H1 (cell line): ENCODE data around the gene UQCC5. TPM values are rescaled to one million over a fixed set of nuclear protein-coding genes. Genes with fewer than 3 reads are reported as not detected.

Source experiments
- CTCF ChIA-PET: fragments of 300-600 bp; sonication (Branson Sonifier 250); formaldehyde crosslinking; loops from one replicate; lab custom pipeline; 2021; ENCODE audit not compliant: partially characterized antibody; lab: Charles Lee
- POLR2A ChIA-PET: fragments of 300-600 bp; sonication (Branson Sonifier 250); formaldehyde crosslinking; loops from one replicate; lab custom pipeline; 2021; ENCODE audit warnings: inconsistent platforms; ENCODE audit not compliant: partially characterized antibody; lab: Charles Lee
- DNase-seq, 2 experiments: peaks; one replicate each; pipeline versions ENCODE4 v3.0.0 to v3.0.0-alpha.2; 2010 to 2022; ENCODE audit warnings: low spot score in 2 of 2, low read depth in 1 of 2, mixed read lengths in 1 of 2
- FAIRE-seq: peaks from 2 replicates; lab custom pipeline; 2011; peaks lifted over from hg19 to GRCh38; lab: Jason Lieb, UNC
- H2AFZ ChIP-seq: 2 replicates; pipeline ENCODE4 v1.8.1; 2012; ENCODE audit warnings: low read length, inconsistent platforms
- H2AK5ac ChIP-seq: 2 replicates; pipeline ENCODE4 v1.6.1; 2013; ENCODE audit warnings: low read depth, low read length
- H2BK120ac ChIP-seq: replicated peaks from 2 replicates; pipeline ENCODE3; 2013; ENCODE audit warnings: low read depth, low read length, inconsistent platforms
- H2BK12ac ChIP-seq: 2 replicates; pipeline ENCODE4 v1.6.1; 2013; ENCODE audit warnings: low read depth, low read length
- H2BK15ac ChIP-seq: 2 replicates; pipeline ENCODE4 v1.6.1; 2013; ENCODE audit warnings: low read length
- H2BK20ac ChIP-seq: 2 replicates; pipeline ENCODE4 v1.6.1; 2013; ENCODE audit warnings: low read length
- H2BK5ac ChIP-seq: 2 replicates; pipeline ENCODE4 v1.6.1; 2013; ENCODE audit warnings: low read depth, low read length
- H3K14ac ChIP-seq: 2 replicates; pipeline ENCODE4 v1.6.1; 2013; ENCODE audit warnings: inconsistent platforms; ENCODE audit not compliant: insufficient read length
- H3K18ac ChIP-seq: 2 replicates; pipeline ENCODE4 v1.6.1; 2013; ENCODE audit warnings: low read length; ENCODE audit errors: extremely low read depth
- H3K23ac ChIP-seq: 2 replicates; pipeline ENCODE4 v1.6.1; 2013; ENCODE audit warnings: inconsistent platforms; ENCODE audit not compliant: insufficient read length
- H3K23me2 ChIP-seq: 2 replicates; pipeline ENCODE4 v1.6.1; 2013; ENCODE audit warnings: low read depth, low read length
- H3K27ac ChIP-seq: 2 replicates; pipeline ENCODE4 v1.6.1; 2011; ENCODE audit warnings: low read depth, low read length, inconsistent platforms
- H3K27me3 ChIP-seq, 4 experiments: replicated peaks in 1 of 4; 1 replicate in 1 of 4; 2 replicates in 3 of 4; pipeline versions ENCODE4 v1.6.1 to v1.8.1; 2011 to 2013; ENCODE audit warnings: low read length in 3 of 4, mild to moderate bottlenecking in 3 of 4, inconsistent platforms in 2 of 4, mixed read lengths in 2 of 4, moderate library complexity in 1 of 4; ENCODE audit not compliant: control insufficient read depth in 3 of 4, insufficient read depth in 3 of 4; ENCODE audit errors: extremely low read depth in 1 of 4
- H3K36me3 ChIP-seq, 4 experiments: 2 replicates each; pipeline versions ENCODE4 v1.6.1 to v1.8.1; 2011 to 2013; ENCODE audit warnings: mild to moderate bottlenecking in 4 of 4, low read length in 3 of 4, moderate library complexity in 2 of 4, control low read depth in 1 of 4, inconsistent platforms in 1 of 4; ENCODE audit not compliant: insufficient read depth in 4 of 4, control insufficient read depth in 2 of 4
- H3K4ac ChIP-seq: replicated peaks from 2 replicates; pipeline ENCODE3; 2013; ENCODE audit warnings: low read length, low read depth, mixed read lengths, inconsistent platforms; ENCODE audit not compliant: insufficient read length
- H3K4me1 ChIP-seq, 4 experiments: replicated peaks in 1 of 4; 1 replicate in 1 of 4; 2 replicates in 3 of 4; pipeline versions ENCODE4 v1.6.1 to v1.8.1; 2011 to 2013; ENCODE audit warnings: low read length in 3 of 4, inconsistent platforms in 2 of 4, mixed read lengths in 1 of 4; ENCODE audit not compliant: insufficient read depth in 4 of 4, control insufficient read depth in 3 of 4
- H3K4me2 ChIP-seq, 2 experiments: 2 replicates each; pipeline versions ENCODE4 v1.6.1 to v1.8.1; 2011 to 2013; ENCODE audit warnings: low read depth in 2 of 2, low read length in 2 of 2, control low read depth in 1 of 2, inconsistent platforms in 1 of 2, mild to moderate bottlenecking in 1 of 2; ENCODE audit not compliant: insufficient read depth in 1 of 2
- H3K4me3 ChIP-seq, 4 experiments: fragments of 200-600, 300-600 bp in 1 of 4; sonication (generic), shearing (Covaris generic), sonication (Bioruptor Twin) in 1 of 4; 2 replicates each; pipeline versions ENCODE4 v1.5.1 to v1.8.1; 2011 to 2016; ENCODE audit warnings: low read length in 4 of 4, low read depth in 3 of 4, control low read depth in 2 of 4, inconsistent platforms in 2 of 4, mild to moderate bottlenecking in 2 of 4, mixed read lengths in 1 of 4, moderate library complexity in 1 of 4; ENCODE audit not compliant: insufficient read depth in 2 of 4; ENCODE audit errors: extremely low read depth in 1 of 4
- H3K56ac ChIP-seq: replicated peaks from 2 replicates; pipeline ENCODE3; 2013; ENCODE audit warnings: low read depth, mild to moderate bottlenecking, mixed read lengths, low read length, inconsistent platforms; ENCODE audit not compliant: insufficient read length
- H3K79me1 ChIP-seq: 2 replicates; pipeline ENCODE4 v1.6.1; 2013; ENCODE audit warnings: low read depth, low read length, control low read depth
- H3K79me2 ChIP-seq, 2 experiments: 2 replicates each; pipeline versions ENCODE4 v1.6.1 to v1.8.1; 2012 to 2013; ENCODE audit warnings: low read length in 2 of 2, mild to moderate bottlenecking in 2 of 2, inconsistent platforms in 1 of 2; ENCODE audit not compliant: insufficient read depth in 2 of 2, control insufficient read depth in 1 of 2
- H3K9ac ChIP-seq, 4 experiments: replicated peaks in 1 of 4; 1 replicate in 1 of 4; 2 replicates in 3 of 4; pipeline versions ENCODE4 v1.6.1 to v1.8.1; 2011 to 2013; ENCODE audit warnings: low read depth in 3 of 4, low read length in 3 of 4, control low read depth in 2 of 4, mild to moderate bottlenecking in 2 of 4, moderate library complexity in 2 of 4, inconsistent platforms in 1 of 4; ENCODE audit errors: extremely low read depth in 1 of 4
- H3K9me3 ChIP-seq, 2 experiments: 2 replicates each; pipeline versions ENCODE4 v1.6.1 to v1.8.1; 2012 to 2013; ENCODE audit warnings: mild to moderate bottlenecking in 2 of 2, moderate library complexity in 2 of 2, control low read depth in 1 of 2, inconsistent platforms in 1 of 2, low read depth in 1 of 2, low read length in 1 of 2, mixed read lengths in 1 of 2; ENCODE audit not compliant: insufficient read depth in 2 of 2
- H4K20me1 ChIP-seq, 2 experiments: replicated peaks in 1 of 2; 2 replicates each; pipeline versions ENCODE3 to v1.8.1; 2011 to 2013; ENCODE audit warnings: inconsistent platforms in 2 of 2, low read length in 2 of 2, mild to moderate bottlenecking in 1 of 2; ENCODE audit not compliant: insufficient read depth in 2 of 2, control insufficient read depth in 1 of 2
- H4K5ac ChIP-seq: 2 replicates; pipeline ENCODE4 v1.6.1; 2013; ENCODE audit warnings: low read length, low read depth, mixed read lengths, inconsistent platforms; ENCODE audit not compliant: insufficient read length
- H4K8ac ChIP-seq: 2 replicates; pipeline ENCODE4 v1.8.0; 2013; ENCODE audit warnings: mild to moderate bottlenecking, moderate library complexity, low read length, inconsistent platforms; ENCODE audit not compliant: insufficient read depth; ENCODE audit errors: extremely low read depth
- H4K91ac ChIP-seq: replicated peaks from 2 replicates; pipeline ENCODE3; 2013; ENCODE audit warnings: low read length, mixed read lengths, inconsistent platforms; ENCODE audit not compliant: insufficient read length
- CREB1 ChIP-seq: IDR thresholded peaks from 2 replicates; pipeline ENCODE4 v1.6.1; 2012; ENCODE audit warnings: inconsistent platforms
- HDAC2 ChIP-seq, 2 experiments: fragments of 300-600 bp in 1 of 2; sonication (generic) in 1 of 2; IDR thresholded peaks; 2 replicates each; pipeline ENCODE4 v1.6.1; 2011 to 2012; ENCODE audit warnings: low read depth in 2 of 2, low read length in 2 of 2, mild to moderate bottlenecking in 2 of 2, moderate library complexity in 2 of 2, borderline replicate concordance in 1 of 2, inconsistent platforms in 1 of 2
- POLR2A ChIP-seq, 2 experiments: IDR thresholded peaks; 1 replicate in 1 of 2; 2 replicates in 1 of 2; pipeline ENCODE4 v1.6.1; 2011; ENCODE audit warnings: low read depth in 2 of 2, low read length in 2 of 2, mild to moderate bottlenecking in 2 of 2; ENCODE audit errors: control extremely low read depth in 1 of 2
- POLR2AphosphoS5 ChIP-seq: IDR thresholded peaks from 2 replicates; pipeline ENCODE4 v1.6.1; 2011; ENCODE audit warnings: low read depth, low read length
- SIRT6 ChIP-seq: IDR thresholded peaks from one replicate; pipeline ENCODE4 v1.7.1; 2012; ENCODE audit warnings: low read length, inconsistent platforms
- WGBS, 2 experiments: shearing (Covaris generic) in 1 of 2; methylation state at CpG; one replicate each; pipeline versions ENCODE4 v1.1.6 to v1.1.7; 2013 to 2015; ENCODE audit warnings: low lambda C conversion rate in 2 of 2, mixed read lengths in 2 of 2, inconsistent platforms in 1 of 2, low coverage in 1 of 2, missing lambda C conversion rate in 1 of 2; ENCODE audit not compliant: insufficient replicate concordance in 2 of 2, insufficient coverage in 1 of 2, insufficient read length in 1 of 2; ENCODE audit errors: extremely low coverage in 1 of 2, missing lambda C conversion rate in 1 of 2; 5-methylcytosine and 5-hydroxymethylcytosine counted together
- polyA plus RNA-seq, 7 experiments: library from polyadenylated mRNA; depleted of rRNA in 3 of 7; stranded (reverse) in 5 of 7; unstranded in 2 of 7; fragments of >200 nt in 5 of 7; fragments of 200-250 nt in 2 of 7; gene quantifications; 1 replicate in 5 of 7; 2 replicates in 1 of 7; 4 replicates in 1 of 7; pipeline versions ENCODE4 v1.2.1 to v1.2.3, GENCODE V29; 2011 to 2013; ENCODE audit warnings: missing spikeins in 2 of 7, mixed read lengths in 2 of 7
- total RNA-seq: library from RNA; stranded (reverse); fragmentation: NEBNext Ultra II Directional; extraction: Animal tissue kit (Norgen Biotek cat#: 25700); gene quantifications from 2 replicates; pipeline ENCODE4 v1.2.1, GENCODE V29; 2021
- TF ChIP-seq, protein P1 (sequence below): IDR thresholded peaks from 2 replicates; pipeline ENCODE4 v1.6.1; 2012; ENCODE audit warnings: inconsistent platforms

The UQCC5 gene
- total and polyA plus RNA-seq, 2 of the 8 experiments (the other 6 are each of a cell fraction or from before 2014, with no cell fraction given) = 35.0 to 37.7 TPM

DNA sequence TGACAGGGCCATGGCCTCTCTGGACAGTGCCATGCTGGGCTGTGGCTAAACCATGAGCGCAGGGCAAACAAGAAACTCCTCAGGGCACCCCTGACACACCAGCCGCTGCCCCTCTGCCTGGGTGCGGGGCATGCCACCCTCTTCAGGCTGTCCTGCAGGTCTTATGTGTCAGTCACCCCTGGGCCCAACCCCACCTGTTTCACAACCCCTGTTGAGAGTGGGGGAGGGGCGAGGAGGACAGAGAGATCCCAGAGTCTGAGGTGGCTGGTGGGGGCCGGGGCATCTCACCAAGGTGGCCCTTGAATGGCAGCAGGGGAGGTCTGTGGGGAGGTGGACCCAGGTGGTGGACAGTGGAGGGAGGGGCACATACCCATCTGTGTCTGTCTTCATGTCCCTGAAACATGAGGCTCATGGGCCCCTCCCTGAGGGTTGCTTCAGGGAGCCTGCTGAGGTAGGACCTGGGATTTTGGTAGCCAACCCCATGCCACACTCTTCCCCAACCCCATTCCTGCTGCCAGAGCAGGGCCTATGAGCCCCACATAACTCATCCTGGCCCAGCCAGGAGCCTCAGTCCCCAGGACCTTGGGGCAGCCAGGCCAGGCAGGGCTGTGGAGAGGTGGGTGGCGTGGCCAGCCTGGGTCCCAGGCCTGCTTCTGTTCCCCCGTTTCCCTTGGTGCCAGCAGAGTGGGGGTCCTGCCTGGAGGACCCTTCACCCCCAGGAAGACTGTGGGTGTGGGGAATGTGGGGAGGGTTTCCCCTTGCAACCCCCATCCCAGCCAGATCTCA lies 43.0 kb upstream of the UQCC5 start:
- no peak overlapping the region; a peak in 1 of 7 replicates for H3K9ac ChIP-seq

More for the DNA sequence above, 43.0 kb upstream of the UQCC5 start:
- Histone ChIP-seq H3K4me3 (no peak overlapping the region), H2BK120ac (no peak overlapping the region), H3K27ac (no peak overlapping the region), H3K79me2 (no peaks in the 10 kb centered on the region), H2BK15ac (no peak overlapping the region), H4K91ac (no peak overlapping the region), H2BK20ac (no peak overlapping the region), H3K4me1 (peaks cover 0 to 6% (median under 1%) of the 10 kb centered on the region in 4 experiments; a peak in 3 of 7 replicates), H4K8ac (0 out of 2 replicates have a peak overlapping the region, but pooled peaks have one; percentile 0), H3K23ac (no peak overlapping the region), H3K4ac (no peak overlapping the region), H3K4me2 (no peak overlapping the region), H3K18ac (no peak overlapping the region), H3K56ac (no peak overlapping the region), H3K14ac (no peak overlapping the region), H3K36me3 (peaks cover 14 to 40% (median 31%) of the 10 kb centered on the region in 4 experiments), H2AK5ac (no peak overlapping the region), H3K27me3 (no peaks in the 10 kb centered on the region; a peak in 1 of 7 replicates), H4K20me1 (peaks cover 0 to 16% of the 10 kb centered on the region in 2 experiments), H4K5ac (no peak overlapping the region), H3K23me2 (no peaks in the 10 kb centered on the region), H2BK12ac (no peak overlapping the region), H2BK5ac (no peak overlapping the region), H3K79me1 (no peaks in the 10 kb centered on the region; the same call in 1 of the 2 replicates), H2AFZ (no peak overlapping the region), H3K9me3 (no peaks in the 10 kb centered on the region)
- no peak for DNase-seq
- 0 out of 3 replicates have a peak, but pooled peaks of 1 of the 2 experiments have one; percentile 24 for TF ChIP-seq POLR2A (IDR thresholded peaks at IDR 0.05; ENCODE audit: control extremely low read depth in 1 of 2, low read depth in 2 of 2, low read length in 2 of 2)
- TF ChIP-seq POLR2AphosphoS5 = peak; percentile 67
- no peak for TF ChIP-seq CREB1
- TF ChIP-seq SIRT6 = no peak
- no peak for TF ChIP-seq HDAC2 (IDR thresholded peaks at IDR 0.05; ENCODE audit: borderline replicate concordance in 1 of 2, low read depth in 2 of 2, low read length in 2 of 2)
- TF ChIP-seq, protein P1, sequence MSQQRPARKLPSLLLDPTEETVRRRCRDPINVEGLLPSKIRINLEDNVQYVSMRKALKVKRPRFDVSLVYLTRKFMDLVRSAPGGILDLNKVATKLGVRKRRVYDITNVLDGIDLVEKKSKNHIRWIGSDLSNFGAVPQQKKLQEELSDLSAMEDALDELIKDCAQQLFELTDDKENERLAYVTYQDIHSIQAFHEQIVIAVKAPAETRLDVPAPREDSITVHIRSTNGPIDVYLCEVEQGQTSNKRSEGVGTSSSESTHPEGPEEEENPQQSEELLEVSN = no peak
- FAIRE-seq = no peak
- POLR2A ChIA-PET = interaction anchor here (1.9 kb wide), 1 partner anchor 30 kb away, joined by 5 read pairs; no protein-coding TSS in a partner anchor
- WGBS, 2 experiments = 84% methylated on average over 6 of the region's 7 CpGs; no CpG with 5 or more reads in 1 of the 2 experiments
- CTCF ChIA-PET = interaction anchor here (1.1 kb wide), 1 partner anchor 12 kb away, joined by 3 read pairs; no protein-coding TSS in a partner anchor
